ENCODE measurements around the gene TBCD.
A peak's percentile ranks its signal among the peaks of the same experiment; 100 is the strongest.

Gene TBCD

DNA sequence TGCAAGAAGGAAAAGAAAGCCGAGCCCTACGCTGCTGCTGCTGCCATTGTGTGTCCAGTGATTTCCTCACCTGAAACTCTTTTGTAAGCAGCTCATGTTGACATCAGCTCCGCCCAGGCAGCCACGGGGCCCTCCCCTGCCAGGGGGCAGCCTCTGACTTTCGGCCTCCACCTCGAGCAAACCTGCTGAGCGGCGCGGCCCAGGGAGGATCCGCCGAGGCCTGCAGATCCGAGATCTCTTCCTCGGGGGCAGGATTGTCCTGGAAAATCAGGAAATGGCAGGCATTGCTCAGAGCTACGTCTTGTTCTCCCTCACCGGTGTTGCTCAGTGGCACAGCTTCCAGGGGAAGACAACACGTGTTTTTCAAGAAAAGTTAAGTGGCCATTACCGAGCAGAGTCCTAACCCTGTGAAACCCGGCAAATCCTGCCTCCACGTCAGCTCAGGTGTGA, 123.6 kb downstream of the TBCD start:
- no peak for DNase-seq (ENCODE audit: low spot score)
- Histone ChIP-seq H2AK5ac (ENCODE audit: low read depth, low read length) (no peak overlapping the region), H2BK12ac (ENCODE audit: low read length) (no peak overlapping the region), H3K27me3 (ENCODE audit: control insufficient read depth in 3 of 3, insufficient read depth in 3 of 3, low read depth in 1 of 3, low read length in 3 of 3) (no peaks in the 10 kb centered on the region), H3K4me1 (ENCODE audit: control insufficient read depth in 2 of 2, insufficient read depth in 1 of 2, low read depth in 1 of 2, low read length in 2 of 2) (peaks cover 7 to 11% of the 10 kb centered on the region in 2 donors), H2AFZ (ENCODE audit: low read length) (no peak overlapping the region), H3K4me3 (ENCODE audit: low read length in 2 of 2) (no peak overlapping the region), H2BK120ac (ENCODE audit: low read depth, low read length) (no peak overlapping the region), H4K8ac (ENCODE audit: low read depth, low read length) (no peak overlapping the region), H3K4ac (ENCODE audit: low read length) (no peak overlapping the region), H3K9me3 (replicated peaks in 1 of 2; ENCODE audit: control insufficient read depth in 2 of 2, insufficient read depth in 1 of 2, low read depth in 1 of 2, low read length in 2 of 2) (peaks cover 0 to 4% of the 10 kb centered on the region in 2 donors), H3K27ac (replicated peaks; ENCODE audit: low read length) (peak overlapping the region; percentile 7), H3K36me3 (replicated peaks in 1 of 2; ENCODE audit: control insufficient read depth in 2 of 2, insufficient read depth in 2 of 2, low read length in 2 of 2) (peaks cover 19 to 56% of the 10 kb centered on the region in 2 donors), H3K9ac (ENCODE audit: low read depth, low read length, poor library complexity) (no peak overlapping the region), H3K23ac (ENCODE audit: low read depth, low read length, poor library complexity) (no peak overlapping the region), H2BK15ac (ENCODE audit: low read length) (no peak overlapping the region), H3K4me2 (ENCODE audit: insufficient read depth, low read length, poor library complexity, severe bottlenecking) (no peak overlapping the region), H4K91ac (ENCODE audit: low read depth, low read length, poor library complexity) (no peak overlapping the region), H3K79me1 (ENCODE audit: low read depth, low read length) (peaks cover 10% of the 10 kb centered on the region), H2BK5ac (ENCODE audit: low read length) (peak overlapping the region; percentile 4), H3K18ac (ENCODE audit: low read length) (no peak overlapping the region), H3K14ac (ENCODE audit: low read length) (no peak overlapping the region)
- WGBS, 2 donors (ENCODE audit: extremely low coverage in 2 of 2, insufficient read length in 2 of 2, insufficient replicate concordance in 1 of 2) = no CpG with 5 or more reads among the region's 19 CpGs

GRCh38 chr17:82876149-82876548, 124.3 kb downstream of the TBCD start:
- Histone ChIP-seq H3K4me3 (ENCODE audit: low read length in 2 of 2) (no peak overlapping the region), H3K36me3 (replicated peaks in 1 of 2; ENCODE audit: control insufficient read depth in 2 of 2, insufficient read depth in 2 of 2, low read length in 2 of 2) (peaks cover 14 to 48% of the 10 kb centered on the region in 2 donors), H3K14ac (ENCODE audit: low read length) (no peak overlapping the region), H3K23ac (ENCODE audit: low read depth, low read length, poor library complexity) (no peak overlapping the region), H3K18ac (ENCODE audit: low read length) (no peak overlapping the region), H3K4me1 (ENCODE audit: control insufficient read depth in 2 of 2, insufficient read depth in 1 of 2, low read depth in 1 of 2, low read length in 2 of 2) (peaks cover 7 to 11% of the 10 kb centered on the region in 2 donors), H3K4ac (ENCODE audit: low read length) (no peak overlapping the region), H2AFZ (ENCODE audit: low read length) (no peak overlapping the region), H2BK120ac (ENCODE audit: low read depth, low read length) (no peak overlapping the region), H2AK5ac (ENCODE audit: low read depth, low read length) (peak overlapping the region; percentile 57), H3K9ac (ENCODE audit: low read depth, low read length, poor library complexity) (no peak overlapping the region), H4K8ac (ENCODE audit: low read depth, low read length) (no peak overlapping the region), H3K27ac (replicated peaks; ENCODE audit: low read length) (no peak overlapping the region), H2BK12ac (ENCODE audit: low read length) (no peak overlapping the region), H3K27me3 (ENCODE audit: control insufficient read depth in 3 of 3, insufficient read depth in 3 of 3, low read depth in 1 of 3, low read length in 3 of 3) (no peaks in the 10 kb centered on the region), H4K91ac (ENCODE audit: low read depth, low read length, poor library complexity) (no peak overlapping the region), H3K9me3 (replicated peaks in 1 of 2; ENCODE audit: control insufficient read depth in 2 of 2, insufficient read depth in 1 of 2, low read depth in 1 of 2, low read length in 2 of 2) (peaks cover 0 to 4% of the 10 kb centered on the region in 2 donors), H2BK15ac (ENCODE audit: low read length) (no peak overlapping the region), H2BK5ac (ENCODE audit: low read length) (no peak overlapping the region), H3K4me2 (ENCODE audit: insufficient read depth, low read length, poor library complexity, severe bottlenecking) (no peak overlapping the region), H3K79me1 (ENCODE audit: low read depth, low read length) (peaks cover 13% of the 10 kb centered on the region)
- WGBS, 2 donors (ENCODE audit: extremely low coverage in 2 of 2, insufficient read length in 2 of 2, insufficient replicate concordance in 1 of 2) = no CpG with 5 or more reads among the region's 18 CpGs
- no peak for DNase-seq (ENCODE audit: low spot score)

DNA sequence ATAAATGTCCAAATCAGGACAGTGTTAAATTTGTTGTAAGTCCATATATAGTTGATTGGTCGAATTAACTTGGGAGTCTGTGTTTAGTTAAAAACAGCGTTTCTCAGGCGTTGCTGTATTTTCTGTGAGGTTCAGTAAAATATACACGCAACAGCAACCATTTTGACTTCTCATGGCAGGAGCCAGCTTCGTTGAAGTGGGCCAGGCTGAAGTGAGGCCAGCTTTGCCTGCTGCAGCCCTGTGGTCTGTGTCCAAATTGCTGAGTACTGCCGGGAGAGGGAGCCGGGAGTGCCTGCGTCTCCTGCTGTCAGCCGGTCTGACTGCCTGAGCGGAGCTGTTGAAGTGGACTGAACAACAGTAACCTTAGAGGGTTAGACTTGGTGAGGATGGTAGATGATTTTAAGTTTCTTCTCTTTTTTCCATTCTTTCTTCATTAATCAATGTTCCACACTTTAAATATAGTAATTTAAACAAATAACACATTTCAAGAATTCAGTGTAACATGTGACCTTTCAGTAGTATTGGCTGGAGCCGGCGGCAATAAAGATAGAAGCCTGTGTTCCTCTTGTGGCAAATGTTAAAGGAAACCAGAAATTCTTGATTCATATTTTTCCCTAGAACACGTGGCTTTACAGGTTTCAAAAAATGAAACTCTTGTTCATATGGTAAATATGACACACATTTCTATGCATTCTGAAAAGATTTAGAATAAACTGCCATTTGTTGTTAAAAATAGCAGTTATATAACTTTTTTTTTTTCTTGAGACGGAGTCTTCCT, 124.9 kb downstream of the TBCD start:
- DNase-seq (ENCODE audit: low spot score) = no peak
- WGBS, 2 donors (ENCODE audit: extremely low coverage in 2 of 2, insufficient read length in 2 of 2, insufficient replicate concordance in 1 of 2) = no CpG with 5 or more reads among the region's 14 CpGs

DNA sequence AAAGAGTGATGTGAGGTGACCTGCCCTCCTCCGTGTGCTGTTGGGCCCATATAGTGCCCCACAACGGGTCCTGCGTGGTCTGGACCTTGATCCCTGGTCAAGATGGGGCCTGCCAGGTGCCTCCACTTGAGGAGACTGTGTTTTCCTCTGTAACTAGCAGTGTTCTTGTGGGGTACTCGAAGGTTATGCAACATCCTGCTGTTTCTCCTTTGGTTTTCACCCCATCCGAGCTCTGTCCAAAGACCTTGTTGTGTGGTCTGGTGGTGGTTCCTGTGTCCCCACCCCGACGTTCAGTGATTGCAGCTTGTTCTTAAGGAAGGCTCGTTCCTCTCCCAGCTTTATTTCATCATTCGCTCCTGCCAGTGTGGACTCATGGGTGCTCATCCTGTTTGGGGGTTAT, 126.7 kb downstream of the TBCD start:
- Histone ChIP-seq H3K79me1 (ENCODE audit: low read depth, low read length) (peaks cover 20% of the 10 kb centered on the region), H3K4me2 (ENCODE audit: insufficient read depth, low read length, poor library complexity, severe bottlenecking) (no peak overlapping the region), H3K4me1 (ENCODE audit: control insufficient read depth in 2 of 2, insufficient read depth in 1 of 2, low read depth in 1 of 2, low read length in 2 of 2) (peaks cover 10 to 13% of the 10 kb centered on the region in 2 donors), H3K36me3 (replicated peaks in 1 of 2; ENCODE audit: control insufficient read depth in 2 of 2, insufficient read depth in 2 of 2, low read length in 2 of 2) (peaks cover 4 to 32% of the 10 kb centered on the region in 2 donors), H2AFZ (ENCODE audit: low read length) (no peak overlapping the region), H3K27ac (replicated peaks; ENCODE audit: low read length) (no peak overlapping the region), H3K14ac (ENCODE audit: low read length) (no peak overlapping the region), H3K9me3 (replicated peaks in 1 of 2; ENCODE audit: control insufficient read depth in 2 of 2, insufficient read depth in 1 of 2, low read depth in 1 of 2, low read length in 2 of 2) (peaks cover 0 to 4% of the 10 kb centered on the region in 2 donors), H3K9ac (ENCODE audit: low read depth, low read length, poor library complexity) (no peak overlapping the region), H2BK5ac (ENCODE audit: low read length) (no peak overlapping the region), H2BK120ac (ENCODE audit: low read depth, low read length) (no peak overlapping the region), H3K4me3 (ENCODE audit: low read length in 2 of 2) (peak overlapping the region in 1 of 2 donors; percentile 13), H3K18ac (ENCODE audit: low read length) (no peak overlapping the region), H3K27me3 (ENCODE audit: control insufficient read depth in 3 of 3, insufficient read depth in 3 of 3, low read depth in 1 of 3, low read length in 3 of 3) (no peaks in the 10 kb centered on the region), H3K4ac (ENCODE audit: low read length) (no peak overlapping the region), H3K23ac (ENCODE audit: low read depth, low read length, poor library complexity) (no peak overlapping the region), H4K91ac (ENCODE audit: low read depth, low read length, poor library complexity) (no peak overlapping the region), H2BK12ac (ENCODE audit: low read length) (no peak overlapping the region), H4K8ac (ENCODE audit: low read depth, low read length) (no peak overlapping the region), H2AK5ac (ENCODE audit: low read depth, low read length) (no peak overlapping the region), H2BK15ac (ENCODE audit: low read length) (no peak overlapping the region)
- no CpG with 5 or more reads among the region's 9 CpGs for WGBS, 2 donors (ENCODE audit: extremely low coverage in 2 of 2, insufficient read length in 2 of 2, insufficient replicate concordance in 1 of 2)
- DNase-seq (ENCODE audit: low spot score) = no peak

More for the DNA sequence above, 124.9 kb downstream of the TBCD start:
- H3K4me2 ChIP-seq (ENCODE audit: insufficient read depth, low read length, poor library complexity, severe bottlenecking) = no peak overlapping the region
- no peak overlapping the region for H3K14ac ChIP-seq (ENCODE audit: low read length)
- peak overlapping the region; percentile 15 for H3K18ac ChIP-seq (ENCODE audit: low read length)
- peak overlapping the region; percentile 66 for H3K23ac ChIP-seq (ENCODE audit: low read depth, low read length, poor library complexity)
- no peaks in the 10 kb centered on the region for H3K27me3 ChIP-seq (ENCODE audit: control insufficient read depth in 3 of 3, insufficient read depth in 3 of 3, low read depth in 1 of 3, low read length in 3 of 3)
- H3K4me1 ChIP-seq (ENCODE audit: control insufficient read depth in 2 of 2, insufficient read depth in 1 of 2, low read depth in 1 of 2, low read length in 2 of 2) = peaks cover 7 to 13% of the 10 kb centered on the region in 2 donors
- H3K36me3 ChIP-seq (replicated peaks in 1 of 2; ENCODE audit: control insufficient read depth in 2 of 2, insufficient read depth in 2 of 2, low read length in 2 of 2) = peaks cover 11 to 43% of the 10 kb centered on the region in 2 donors
- H4K91ac ChIP-seq (ENCODE audit: low read depth, low read length, poor library complexity) = no peak overlapping the region
- H4K8ac ChIP-seq (ENCODE audit: low read depth, low read length) = no peak overlapping the region
- H3K9me3 ChIP-seq (replicated peaks in 1 of 2; ENCODE audit: control insufficient read depth in 2 of 2, insufficient read depth in 1 of 2, low read depth in 1 of 2, low read length in 2 of 2) = peaks cover 0 to 4% of the 10 kb centered on the region in 2 donors
- no peak overlapping the region for H2AFZ ChIP-seq (ENCODE audit: low read length)
- no peak overlapping the region for H2BK12ac ChIP-seq (ENCODE audit: low read length)
- H3K9ac ChIP-seq (ENCODE audit: low read depth, low read length, poor library complexity) = no peak overlapping the region
- no peak overlapping the region for H2BK15ac ChIP-seq (ENCODE audit: low read length)
- H3K4me3 ChIP-seq (ENCODE audit: low read length in 2 of 2) = no peak overlapping the region
- H2BK120ac ChIP-seq (ENCODE audit: low read depth, low read length) = no peak overlapping the region
- peaks cover 16% of the 10 kb centered on the region for H3K79me1 ChIP-seq (ENCODE audit: low read depth, low read length)
- H3K4ac ChIP-seq (ENCODE audit: low read length) = no peak overlapping the region
- H3K27ac ChIP-seq (replicated peaks; ENCODE audit: low read length) = no peak overlapping the region
- H2AK5ac ChIP-seq (ENCODE audit: low read depth, low read length) = no peak overlapping the region
- no peak overlapping the region for H2BK5ac ChIP-seq (ENCODE audit: low read length)
